ENCODE results near the gene RHEB.

DNA sequence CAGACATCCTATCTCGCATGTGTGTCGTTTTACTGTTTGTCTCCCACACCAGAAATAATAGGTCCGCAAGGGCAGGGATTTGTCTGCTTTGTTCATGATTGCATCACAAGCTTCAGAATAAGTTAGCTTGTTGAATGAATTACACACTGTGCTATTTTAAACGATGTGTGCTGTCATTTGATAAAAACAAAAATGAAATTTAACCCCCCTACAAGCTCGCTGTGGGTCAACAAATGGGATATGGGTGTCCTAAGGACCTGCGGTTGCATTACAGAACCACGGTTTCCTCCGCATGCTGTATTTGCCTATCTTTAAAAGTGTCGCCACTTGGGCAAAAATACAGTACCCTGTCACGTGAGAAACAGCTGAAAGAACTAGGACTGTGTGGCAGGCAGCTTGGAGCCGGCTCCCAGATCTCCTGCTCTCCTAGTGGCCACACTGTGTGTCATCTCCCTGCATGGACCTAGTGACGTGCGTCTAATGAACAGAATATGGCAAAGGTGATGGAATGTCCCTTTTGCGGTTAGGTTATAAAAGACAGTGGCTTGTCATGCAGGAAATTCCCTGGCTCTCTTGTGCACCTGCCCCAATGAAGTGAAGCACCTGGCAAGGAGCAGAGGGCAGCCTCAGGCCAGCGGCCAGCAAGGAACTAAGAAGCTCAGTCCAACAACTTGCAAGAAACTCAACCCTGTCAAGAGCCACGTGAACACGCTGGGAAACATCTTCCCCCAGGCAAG lies 46.9 kb downstream of the RHEB start:
- TF ChIP-seq CTCF (IDR thresholded peaks at IDR 0.05; ENCODE audit: insufficient read depth, low read depth, low read length) (no peak), EZH2 (IDR thresholded peaks at IDR 0.05; ENCODE audit: insufficient read depth, low read length) (no peak)

All from astrocyte (in vitro differentiated cells and primary cell).